GM12892 (cell line): ENCODE data around the gene CD38.
"Not testable (repeated sequence)": the region's sequence is repeated elsewhere in the genome, so short reads cannot be mapped to it uniquely, and the experiment has no call there.

ENCODE experiments used
- DNase-seq: peaks from one replicate; pipeline ENCODE4 v3.0.0; 2011; ENCODE audit not compliant: insufficient read length
- FAIRE-seq: peaks from 2 replicates; lab custom pipeline; 2011; peaks lifted over from hg19 to GRCh38; lab: Jason Lieb, UNC
- POLR2A ChIP-seq: IDR thresholded peaks from 2 replicates; pipeline ENCODE4 v1.6.1; 2011; ENCODE audit warnings: low read depth, low read length, control low read depth
- POLR2AphosphoS5 ChIP-seq: IDR thresholded peaks from 2 replicates; pipeline ENCODE4 v1.6.1; 2011; ENCODE audit warnings: low read depth, low read length, control low read depth
- TAF1 ChIP-seq: IDR thresholded peaks from 2 replicates; pipeline ENCODE4 v1.6.1; 2011; ENCODE audit warnings: low read depth, mild to moderate bottlenecking, control low read depth, low read length, borderline replicate concordance

CD38 gene

GRCh38 chr4:15784959-15785634 lies 7.0 kb downstream of the CD38 start:
- TF ChIP-seq POLR2AphosphoS5: no peak
- TF ChIP-seq POLR2A: no peak
- TF ChIP-seq TAF1: no peak
- peak; percentile 78 for FAIRE-seq
- DNase-seq: no peak

DNA sequence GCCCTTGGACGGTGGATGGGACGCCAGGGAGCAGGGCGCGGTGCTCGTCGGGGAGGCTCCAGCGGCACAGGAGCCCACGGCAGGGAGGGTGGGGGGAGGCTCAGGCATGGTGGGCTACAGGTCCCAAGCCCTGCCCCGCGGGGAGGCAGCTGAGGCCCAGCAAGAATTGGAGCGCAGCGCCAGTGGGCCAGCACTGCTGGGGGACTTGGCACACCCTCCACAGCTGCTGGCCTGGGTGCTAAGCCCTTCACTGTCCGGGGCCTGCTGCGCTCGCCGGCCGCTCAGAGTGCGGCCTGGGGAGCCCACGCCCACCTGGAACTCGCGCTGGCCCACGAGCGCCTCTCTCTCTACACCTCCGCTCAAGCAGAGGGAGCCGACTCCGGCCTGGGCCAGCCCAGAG lies 8.6 kb downstream of the CD38 start:
- DNase-seq: no peak
- TF ChIP-seq TAF1: no peak
- no peak for TF ChIP-seq POLR2AphosphoS5
- TF ChIP-seq POLR2A: no peak
- no peak for FAIRE-seq

DNA sequence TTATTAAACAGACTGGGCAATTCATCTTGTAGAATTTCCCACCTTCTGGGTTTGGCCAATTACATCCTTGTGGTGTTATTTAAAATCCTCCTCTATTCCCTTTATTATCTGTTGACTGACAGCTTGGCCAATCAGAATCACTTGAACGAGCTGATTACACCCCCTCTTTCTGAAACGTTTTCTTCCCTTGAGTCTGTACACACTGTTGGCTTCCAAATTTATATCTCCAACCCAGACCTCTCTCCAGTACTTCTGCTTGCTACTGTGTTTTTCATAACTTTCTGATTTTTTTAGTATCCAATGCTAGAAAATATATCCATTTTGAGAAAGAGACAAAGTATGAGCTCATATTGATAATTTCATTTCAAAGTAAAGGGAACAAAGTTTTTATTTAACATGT lies 14.8 kb downstream of the CD38 start:
- DNase-seq: no peak
- no peak for FAIRE-seq
- no peak for TF ChIP-seq POLR2AphosphoS5
- no peak for TF ChIP-seq POLR2A

DNA sequence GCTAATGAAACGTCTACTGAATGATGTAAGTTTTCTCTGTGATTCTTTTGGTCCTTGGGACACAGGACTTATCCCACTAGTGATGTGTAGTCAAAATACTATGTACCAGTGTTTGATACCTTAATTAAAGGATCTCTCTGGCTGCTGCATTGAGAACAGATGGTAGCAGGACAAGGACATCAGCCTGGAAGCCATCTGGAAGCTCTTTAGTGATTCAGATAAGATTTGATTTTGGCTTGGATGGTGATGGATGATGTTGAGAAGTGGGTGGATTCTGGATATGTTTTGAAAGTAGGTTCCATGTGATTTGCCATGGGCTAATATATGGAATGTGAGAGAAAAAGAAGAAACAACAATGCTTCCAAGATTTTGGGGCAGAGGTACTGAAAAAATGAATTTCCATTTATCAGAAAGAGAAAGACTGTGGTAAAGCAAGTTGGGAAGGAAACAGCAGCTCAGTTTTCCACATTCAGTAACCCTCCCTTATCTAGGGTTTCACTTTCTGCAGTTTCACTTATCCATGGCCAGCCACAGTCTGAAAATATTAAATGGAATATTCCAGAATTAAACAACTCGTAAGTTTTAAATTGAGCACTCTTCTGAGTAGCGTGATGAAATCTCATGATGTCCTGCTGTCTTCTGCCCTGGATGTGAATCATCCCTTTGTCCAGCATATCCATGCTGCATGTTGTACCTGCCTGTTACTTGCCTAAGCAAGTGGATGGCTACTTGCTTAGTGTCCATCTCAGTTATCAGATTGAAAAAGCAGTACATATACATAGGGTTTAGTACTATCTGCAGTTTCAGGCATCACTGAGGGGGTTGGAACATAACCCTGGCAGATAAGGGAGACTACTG lies 15.6 kb downstream of the CD38 start:
- FAIRE-seq (no peak), DNase-seq (no peak)
- TF ChIP-seq TAF1 (no peak), POLR2A (no peak), POLR2AphosphoS5 (no peak)

DNA sequence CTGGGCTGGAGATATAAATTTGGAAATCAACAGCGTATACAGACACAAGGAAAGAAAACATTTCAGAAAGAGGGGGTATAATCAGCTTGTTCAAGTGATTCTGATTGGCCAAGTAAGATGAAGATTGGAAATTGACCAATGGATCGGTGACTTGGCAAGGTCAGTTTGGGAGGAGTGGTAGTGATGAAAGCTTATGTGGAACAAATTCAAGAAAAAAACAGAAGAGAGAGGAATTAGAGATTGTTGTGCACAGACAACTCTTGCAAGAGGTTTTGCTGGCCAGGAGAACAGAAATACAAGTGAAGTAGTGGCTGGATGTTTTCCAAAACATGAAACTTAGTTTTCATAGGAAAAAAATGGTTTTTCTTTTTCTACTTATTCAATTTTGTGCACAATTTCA lies 16.3 kb downstream of the CD38 start:
- DNase-seq (no peak), FAIRE-seq (no peak)
- TF ChIP-seq POLR2AphosphoS5: no peak
- TF ChIP-seq POLR2A: no peak
- TF ChIP-seq TAF1: no peak

GRCh38 chr4:15794905-15795304 lies 16.8 kb downstream of the CD38 start:
- DNase-seq: no peak
- TF ChIP-seq POLR2AphosphoS5 (no peak), TAF1 (no peak), POLR2A (no peak)
- FAIRE-seq: no peak

- DNase-seq (no peak), FAIRE-seq (no peak)
- TF ChIP-seq POLR2A (no peak), TAF1 (no peak), POLR2AphosphoS5 (no peak)
These were observed 19.2 kb downstream of the CD38 start for GRCh38 chr4:15797320-15797719.

DNA sequence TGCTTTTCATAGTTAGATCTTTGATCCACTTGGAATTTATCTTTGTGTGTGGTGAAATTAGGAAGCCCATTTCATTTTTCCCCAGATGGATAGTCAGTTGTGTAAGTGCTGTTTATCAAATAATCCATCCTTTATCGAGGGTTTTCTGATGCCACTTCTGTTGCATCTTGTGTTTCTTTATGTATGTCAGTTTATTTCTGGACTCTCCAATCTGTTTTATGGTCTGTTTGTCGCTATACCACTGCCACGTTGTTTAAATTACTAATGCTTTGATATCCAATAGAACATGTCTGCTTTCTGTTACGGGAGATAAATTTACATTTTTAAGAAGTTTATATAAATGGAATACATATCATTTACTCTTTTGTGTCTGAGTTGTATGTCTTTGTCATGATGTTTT lies 21.0 kb downstream of the CD38 start:
- FAIRE-seq: no peak
- no peak for TF ChIP-seq POLR2A
- no peak for TF ChIP-seq TAF1
- no peak for TF ChIP-seq POLR2AphosphoS5
- no peak for DNase-seq

DNA sequence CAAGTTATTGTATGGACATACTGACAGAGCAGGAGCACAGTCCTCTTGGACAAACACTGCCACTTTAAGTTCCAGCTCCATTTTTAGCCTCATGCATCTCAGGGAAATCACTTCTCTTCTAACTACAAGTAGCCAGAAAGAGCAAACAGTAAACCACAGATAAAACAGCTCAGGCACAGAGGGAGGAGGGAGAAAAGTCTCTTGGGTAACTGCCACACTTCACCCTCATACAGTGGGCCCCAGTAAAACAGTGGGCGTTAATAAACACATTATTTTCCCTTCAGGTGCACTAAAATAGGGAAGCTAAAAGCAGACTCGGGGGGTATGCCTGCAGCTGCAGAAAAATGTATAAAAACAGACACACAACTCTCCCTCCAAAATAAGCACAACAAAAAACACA lies 21.6 kb downstream of the CD38 start:
- no peak for TF ChIP-seq POLR2AphosphoS5
- TF ChIP-seq POLR2A: no peak
- TF ChIP-seq TAF1: no peak
- FAIRE-seq (no peak), DNase-seq (no peak)

GRCh38 chr4:15802497-15802896 lies 24.4 kb downstream of the CD38 start:
- DNase-seq, FAIRE-seq: not testable (repeated sequence)

- TF ChIP-seq POLR2A: no peak
- no peak for TF ChIP-seq TAF1
- no peak for TF ChIP-seq POLR2AphosphoS5
- no peak for DNase-seq
- peak; percentile 42 for FAIRE-seq
These were observed 27.7 kb downstream of the CD38 start for GRCh38 chr4:15805583-15806517.
